ENCODE data around the gene COX6A1. TPM values are rescaled to one million over a fixed set of nuclear protein-coding genes. Genes with fewer than 3 reads are reported as not detected.

COX6A1 gene
- total and polyA plus RNA-seq, 4 donors, result 338 to 910 (median 536) TPM

DNA sequence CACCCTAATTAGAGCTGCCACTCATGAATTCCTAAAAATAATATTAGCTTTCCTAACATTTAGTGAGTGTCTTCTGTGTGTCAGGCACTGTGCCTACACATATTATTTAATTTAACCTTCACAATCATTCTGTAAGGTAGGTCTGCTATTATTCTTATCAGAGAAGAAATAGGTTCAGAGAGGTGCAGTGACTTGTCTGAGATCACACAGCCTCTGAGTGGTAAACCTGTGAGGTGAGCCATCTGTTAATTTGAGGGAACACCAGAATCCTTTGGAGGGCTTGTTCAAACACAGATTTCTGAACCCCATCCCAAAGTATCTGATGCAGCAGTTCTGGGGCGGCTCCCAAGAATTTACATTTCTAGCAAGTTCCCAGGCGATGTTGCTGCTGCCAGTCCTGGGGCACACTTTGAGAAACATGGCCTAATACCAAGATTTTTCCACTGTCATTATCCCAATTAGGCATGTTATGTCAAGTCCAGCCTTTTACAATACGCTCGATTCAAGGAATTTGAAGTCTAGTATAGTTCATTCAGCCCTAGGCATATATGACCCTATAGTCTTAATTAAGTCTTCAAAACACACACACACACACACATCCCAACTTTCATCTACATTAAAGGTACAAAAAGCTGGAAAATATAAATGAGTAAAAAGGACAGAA is 19.9 kb upstream of the COX6A1 start:
- Histone ChIP-seq H3K9ac (ENCODE audit: low read depth in 1 of 2, low read length in 2 of 2) (no peak overlapping the region), H3K27me3 (ENCODE audit: control insufficient read depth in 4 of 4, insufficient read depth in 4 of 4, low read length in 3 of 4) (no peaks in the 10 kb centered on the region), H3K4me3 (ENCODE audit: low read depth in 1 of 3, low read length in 3 of 3) (no peak overlapping the region), H3K27ac (ENCODE audit: low read depth in 1 of 2, low read length in 2 of 2) (no peak overlapping the region), H3K36me3 (ENCODE audit: control insufficient read depth in 4 of 4, insufficient read depth in 3 of 4, low read depth in 1 of 4, low read length in 3 of 4) (no peaks in the 10 kb centered on the region), H3K9me3 (ENCODE audit: control insufficient read depth in 4 of 4, low read length in 3 of 4) (no peaks in the 10 kb centered on the region), H3K4me1 (ENCODE audit: control insufficient read depth in 4 of 4, insufficient read depth in 4 of 4, low read length in 3 of 4) (no peaks in the 10 kb centered on the region)
- WGBS, result 94% methylated on average over 4 of the region's 4 CpGs
- DNase-seq (ENCODE audit: low spot score), result no peak
- TF ChIP-seq, protein P1, sequence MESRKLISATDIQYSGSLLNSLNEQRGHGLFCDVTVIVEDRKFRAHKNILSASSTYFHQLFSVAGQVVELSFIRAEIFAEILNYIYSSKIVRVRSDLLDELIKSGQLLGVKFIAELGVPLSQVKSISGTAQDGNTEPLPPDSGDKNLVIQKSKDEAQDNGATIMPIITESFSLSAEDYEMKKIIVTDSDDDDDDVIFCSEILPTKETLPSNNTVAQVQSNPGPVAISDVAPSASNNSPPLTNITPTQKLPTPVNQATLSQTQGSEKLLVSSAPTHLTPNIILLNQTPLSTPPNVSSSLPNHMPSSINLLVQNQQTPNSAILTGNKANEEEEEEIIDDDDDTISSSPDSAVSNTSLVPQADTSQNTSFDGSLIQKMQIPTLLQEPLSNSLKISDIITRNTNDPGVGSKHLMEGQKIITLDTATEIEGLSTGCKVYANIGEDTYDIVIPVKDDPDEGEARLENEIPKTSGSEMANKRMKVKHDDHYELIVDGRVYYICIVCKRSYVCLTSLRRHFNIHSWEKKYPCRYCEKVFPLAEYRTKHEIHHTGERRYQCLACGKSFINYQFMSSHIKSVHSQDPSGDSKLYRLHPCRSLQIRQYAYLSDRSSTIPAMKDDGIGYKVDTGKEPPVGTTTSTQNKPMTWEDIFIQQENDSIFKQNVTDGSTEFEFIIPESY (IDR thresholded peaks at IDR 0.05), result no peak
- no peak for TF ChIP-seq TAF1 (conservative IDR thresholded peaks at IDR 0.05)
- TF ChIP-seq, protein P2, sequence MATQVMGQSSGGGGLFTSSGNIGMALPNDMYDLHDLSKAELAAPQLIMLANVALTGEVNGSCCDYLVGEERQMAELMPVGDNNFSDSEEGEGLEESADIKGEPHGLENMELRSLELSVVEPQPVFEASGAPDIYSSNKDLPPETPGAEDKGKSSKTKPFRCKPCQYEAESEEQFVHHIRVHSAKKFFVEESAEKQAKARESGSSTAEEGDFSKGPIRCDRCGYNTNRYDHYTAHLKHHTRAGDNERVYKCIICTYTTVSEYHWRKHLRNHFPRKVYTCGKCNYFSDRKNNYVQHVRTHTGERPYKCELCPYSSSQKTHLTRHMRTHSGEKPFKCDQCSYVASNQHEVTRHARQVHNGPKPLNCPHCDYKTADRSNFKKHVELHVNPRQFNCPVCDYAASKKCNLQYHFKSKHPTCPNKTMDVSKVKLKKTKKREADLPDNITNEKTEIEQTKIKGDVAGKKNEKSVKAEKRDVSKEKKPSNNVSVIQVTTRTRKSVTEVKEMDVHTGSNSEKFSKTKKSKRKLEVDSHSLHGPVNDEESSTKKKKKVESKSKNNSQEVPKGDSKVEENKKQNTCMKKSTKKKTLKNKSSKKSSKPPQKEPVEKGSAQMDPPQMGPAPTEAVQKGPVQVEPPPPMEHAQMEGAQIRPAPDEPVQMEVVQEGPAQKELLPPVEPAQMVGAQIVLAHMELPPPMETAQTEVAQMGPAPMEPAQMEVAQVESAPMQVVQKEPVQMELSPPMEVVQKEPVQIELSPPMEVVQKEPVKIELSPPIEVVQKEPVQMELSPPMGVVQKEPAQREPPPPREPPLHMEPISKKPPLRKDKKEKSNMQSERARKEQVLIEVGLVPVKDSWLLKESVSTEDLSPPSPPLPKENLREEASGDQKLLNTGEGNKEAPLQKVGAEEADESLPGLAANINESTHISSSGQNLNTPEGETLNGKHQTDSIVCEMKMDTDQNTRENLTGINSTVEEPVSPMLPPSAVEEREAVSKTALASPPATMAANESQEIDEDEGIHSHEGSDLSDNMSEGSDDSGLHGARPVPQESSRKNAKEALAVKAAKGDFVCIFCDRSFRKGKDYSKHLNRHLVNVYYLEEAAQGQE (IDR thresholded peaks at IDR 0.05), result no peak
- no peak for TF ChIP-seq FOXA1 (IDR thresholded peaks at IDR 0.05)
- no peak for TF ChIP-seq YY1 (IDR thresholded peaks at IDR 0.05)
- TF ChIP-seq JUND (IDR thresholded peaks at IDR 0.05), result no peak
- no peak for TF ChIP-seq SP1 (IDR thresholded peaks at IDR 0.05)
- TF ChIP-seq RAD21 (IDR thresholded peaks at IDR 0.05), result no peak
- TF ChIP-seq EGR1 (IDR thresholded peaks at IDR 0.05; ENCODE audit: low read depth in 2 of 2), result no peak
- no peak for TF ChIP-seq FOXA2 (IDR thresholded peaks at IDR 0.05)
- TF ChIP-seq RXRA (IDR thresholded peaks at IDR 0.05), result no peak
- no peak for TF ChIP-seq NR2F2 (IDR thresholded peaks at IDR 0.05)

DNA sequence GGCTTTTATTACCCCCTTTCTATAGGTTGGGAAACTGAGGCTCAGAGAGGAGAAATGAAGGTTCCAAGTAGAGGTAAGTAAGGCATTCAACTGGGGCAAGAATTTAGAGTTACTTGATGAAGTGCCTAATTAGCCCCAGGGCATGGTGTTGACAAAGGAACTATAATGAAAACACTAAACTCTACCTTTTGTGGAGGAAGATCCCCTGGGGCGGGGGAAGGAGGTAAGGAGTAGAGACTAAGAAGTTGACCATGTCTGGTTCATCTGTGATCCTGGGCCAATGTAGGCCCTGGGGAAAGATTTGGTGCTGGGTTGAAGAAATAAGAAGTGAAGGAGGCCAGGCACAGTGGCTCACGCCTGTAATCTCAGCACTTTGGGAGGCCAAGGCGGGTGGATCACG is 16.2 kb upstream of the COX6A1 start:
- 89% methylated on average over 4 of the region's 4 CpGs for WGBS
- no peaks in the 10 kb centered on the region for H3K4me1 ChIP-seq (ENCODE audit: control insufficient read depth in 4 of 4, insufficient read depth in 4 of 4, low read length in 3 of 4)
- H3K27me3 ChIP-seq (ENCODE audit: control insufficient read depth in 4 of 4, insufficient read depth in 4 of 4, low read length in 3 of 4), result no peaks in the 10 kb centered on the region
- no peaks in the 10 kb centered on the region for H3K36me3 ChIP-seq (ENCODE audit: control insufficient read depth in 4 of 4, insufficient read depth in 3 of 4, low read depth in 1 of 4, low read length in 3 of 4)
- H3K4me3 ChIP-seq (ENCODE audit: low read depth in 1 of 3, low read length in 3 of 3), result no peak overlapping the region
- no peaks in the 10 kb centered on the region for H3K9me3 ChIP-seq (ENCODE audit: control insufficient read depth in 4 of 4, low read length in 3 of 4)
- no peak overlapping the region for H3K27ac ChIP-seq (ENCODE audit: low read depth in 1 of 2, low read length in 2 of 2)
- no peak for DNase-seq (ENCODE audit: low spot score)
- H3K9ac ChIP-seq (ENCODE audit: low read depth in 1 of 2, low read length in 2 of 2), result no peak overlapping the region
- TF ChIP-seq, protein P3, sequence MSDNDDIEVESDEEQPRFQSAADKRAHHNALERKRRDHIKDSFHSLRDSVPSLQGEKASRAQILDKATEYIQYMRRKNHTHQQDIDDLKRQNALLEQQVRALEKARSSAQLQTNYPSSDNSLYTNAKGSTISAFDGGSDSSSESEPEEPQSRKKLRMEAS (IDR thresholded peaks at IDR 0.05), result no peak
- TF ChIP-seq HNF4G (IDR thresholded peaks at IDR 0.05), result no peak
- no peak for TF ChIP-seq EGR1 (IDR thresholded peaks at IDR 0.05; ENCODE audit: low read depth in 2 of 2)
- TF ChIP-seq JUND (IDR thresholded peaks at IDR 0.05), result no peak
- TF ChIP-seq, protein P2 (IDR thresholded peaks at IDR 0.05), result no peak
- no peak for TF ChIP-seq FOXA1 (IDR thresholded peaks at IDR 0.05)
- no peak for TF ChIP-seq CTCF (IDR thresholded peaks at IDR 0.05; ENCODE audit: low read depth, low read length, missing input control)
- no peak for TF ChIP-seq YY1 (IDR thresholded peaks at IDR 0.05)
- no peak for TF ChIP-seq RAD21 (IDR thresholded peaks at IDR 0.05)
- no peak for TF ChIP-seq NR2F2 (IDR thresholded peaks at IDR 0.05)

Measured in liver (tissue), 9 donors.